T-helper 1 cell treated with Interleukin-12 subunit alpha and Interleukin-12 subunit beta and Interleukin-4 antibody, amounts not matched to agents 30 μg/mL and 1 μg/mL, for 36 hours (primary cell): ENCODE data around the gene ATP9B.

ENCODE experiments used
- H3K27ac Mint-ChIP-seq: one replicate; pipeline ENCODE4 v1.8.0; 2021; ENCODE audit warnings: mild to moderate bottlenecking, mixed read lengths
- H3K27me3 Mint-ChIP-seq: one replicate; pipeline ENCODE4 v1.8.0; 2021; ENCODE audit warnings: low read depth, mixed read lengths
- H3K36me3 Mint-ChIP-seq: one replicate; pipeline ENCODE4 v1.8.0; 2021; ENCODE audit warnings: low read depth, mixed read lengths
- H3K4me1 Mint-ChIP-seq: one replicate; pipeline ENCODE4 v1.8.0; 2021; ENCODE audit warnings: low read depth, mixed read lengths
- H3K4me3 Mint-ChIP-seq: one replicate; pipeline ENCODE4 v1.8.0; 2021; ENCODE audit warnings: mild to moderate bottlenecking, moderate library complexity, mixed read lengths
- H3K9me3 Mint-ChIP-seq: one replicate; pipeline ENCODE4 v1.8.0; 2021; ENCODE audit warnings: mixed read lengths

The ATP9B gene

GRCh38 chr18:79403723-79404566, 334.8 kb downstream of the ATP9B start:
- H3K36me3 Mint-ChIP-seq, result peaks cover 19% of the 10 kb centered on the region
- H3K27ac Mint-ChIP-seq, result peak overlapping the region; percentile 94
- peak overlapping the region; percentile 81 for H3K4me3 Mint-ChIP-seq
- peaks cover 47% of the 10 kb centered on the region for H3K4me1 Mint-ChIP-seq
- H3K27me3 Mint-ChIP-seq, result no peaks in the 10 kb centered on the region
- H3K9me3 Mint-ChIP-seq, result no peaks in the 10 kb centered on the region

DNA sequence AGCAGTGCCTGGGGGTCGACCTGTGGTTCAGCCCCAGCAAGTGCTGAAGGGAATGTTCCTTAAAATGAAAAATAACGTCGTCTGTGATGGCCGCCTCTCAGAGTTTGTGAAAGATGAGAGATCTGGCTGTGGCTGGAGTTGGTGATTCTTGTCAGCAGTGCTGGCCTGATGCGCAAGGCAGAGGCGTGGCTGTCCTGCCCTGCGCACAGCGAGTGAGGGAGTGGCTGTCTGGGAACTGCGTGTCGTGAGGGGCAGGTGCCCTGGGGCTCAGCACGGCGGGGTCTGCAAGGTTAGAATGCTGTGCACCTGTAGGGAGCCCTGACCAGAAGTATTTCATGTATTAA, 335.3 kb downstream of the ATP9B start:
- H3K36me3 Mint-ChIP-seq, result peaks cover 19% of the 10 kb centered on the region
- H3K9me3 Mint-ChIP-seq, result no peaks in the 10 kb centered on the region
- peak overlapping the region; percentile 81 for H3K4me3 Mint-ChIP-seq
- H3K27me3 Mint-ChIP-seq, result no peaks in the 10 kb centered on the region
- peaks cover 45% of the 10 kb centered on the region for H3K4me1 Mint-ChIP-seq
- H3K27ac Mint-ChIP-seq, result peak overlapping the region; percentile 94

- Mint-ChIP-seq H3K9me3 (no peaks in the 10 kb centered on the region), H3K4me3 (peak overlapping the region; percentile 81), H3K27ac (peak overlapping the region; percentile 94), H3K27me3 (no peaks in the 10 kb centered on the region), H3K36me3 (peaks cover 19% of the 10 kb centered on the region), H3K4me1 (peaks cover 45% of the 10 kb centered on the region)
These were observed 336.0 kb downstream of the ATP9B start for GRCh38 chr18:79405019-79405780.

DNA sequence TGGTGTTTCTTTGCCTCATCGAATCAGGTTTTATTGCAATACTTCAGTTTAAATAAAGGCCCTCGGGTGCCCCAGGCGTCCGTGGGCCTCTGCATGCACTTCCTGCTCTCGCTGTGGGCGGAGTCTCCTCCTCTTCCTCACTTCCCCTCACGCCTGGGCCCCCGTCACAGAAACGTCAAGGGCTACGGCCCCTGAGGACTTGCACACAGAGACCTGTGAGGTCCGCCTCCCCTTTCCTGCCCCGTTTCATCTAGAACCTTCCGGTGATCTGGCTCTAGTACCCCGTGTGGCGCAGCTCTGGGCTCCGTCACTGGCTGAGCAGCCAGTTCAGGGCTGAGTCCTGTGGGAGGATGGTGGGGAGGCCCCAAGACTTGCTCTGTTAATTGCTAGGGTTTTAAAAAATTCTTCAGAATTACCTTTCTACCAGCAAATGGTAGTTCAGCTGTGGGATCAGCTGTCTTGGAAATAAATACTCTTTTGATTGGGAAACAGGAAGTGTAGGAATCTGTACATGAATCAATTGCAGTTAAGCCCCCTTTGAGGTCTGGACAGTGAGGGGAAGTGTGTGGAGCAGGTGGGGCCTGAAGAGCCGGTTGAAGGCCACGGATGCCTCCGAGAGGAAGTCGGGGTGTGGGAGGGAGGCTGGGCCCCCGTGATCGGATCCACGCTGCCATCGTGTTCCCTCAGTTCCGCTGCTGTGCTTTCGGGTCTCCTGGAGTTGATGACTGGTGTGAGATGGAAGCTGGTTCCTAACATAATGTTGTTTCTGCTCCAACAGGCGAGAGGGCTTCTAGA, 336.8 kb downstream of the ATP9B start:
- Mint-ChIP-seq H3K27ac (peak overlapping the region; percentile 94), H3K9me3 (no peaks in the 10 kb centered on the region), H3K36me3 (peaks cover 22% of the 10 kb centered on the region), H3K4me1 (peaks cover 43% of the 10 kb centered on the region), H3K4me3 (peak overlapping the region; percentile 81), H3K27me3 (no peaks in the 10 kb centered on the region)

- peak overlapping the region; percentile 81 for H3K4me3 Mint-ChIP-seq
- H3K27ac Mint-ChIP-seq, result peak overlapping the region; percentile 94
- no peaks in the 10 kb centered on the region for H3K27me3 Mint-ChIP-seq
- H3K9me3 Mint-ChIP-seq, result no peaks in the 10 kb centered on the region
- peaks cover 21% of the 10 kb centered on the region for H3K36me3 Mint-ChIP-seq
- peaks cover 37% of the 10 kb centered on the region for H3K4me1 Mint-ChIP-seq
These were observed 337.5 kb downstream of the ATP9B start for GRCh38 chr18:79406708-79407107.

- H3K36me3 Mint-ChIP-seq, result peaks cover 28% of the 10 kb centered on the region
- H3K4me1 Mint-ChIP-seq, result peaks cover 19% of the 10 kb centered on the region
- no peaks in the 10 kb centered on the region for H3K27me3 Mint-ChIP-seq
- H3K4me3 Mint-ChIP-seq, result no peak overlapping the region
- H3K9me3 Mint-ChIP-seq, result no peaks in the 10 kb centered on the region
- no peak overlapping the region for H3K27ac Mint-ChIP-seq
These were observed 340.1 kb downstream of the ATP9B start for GRCh38 chr18:79409313-79409712.

DNA sequence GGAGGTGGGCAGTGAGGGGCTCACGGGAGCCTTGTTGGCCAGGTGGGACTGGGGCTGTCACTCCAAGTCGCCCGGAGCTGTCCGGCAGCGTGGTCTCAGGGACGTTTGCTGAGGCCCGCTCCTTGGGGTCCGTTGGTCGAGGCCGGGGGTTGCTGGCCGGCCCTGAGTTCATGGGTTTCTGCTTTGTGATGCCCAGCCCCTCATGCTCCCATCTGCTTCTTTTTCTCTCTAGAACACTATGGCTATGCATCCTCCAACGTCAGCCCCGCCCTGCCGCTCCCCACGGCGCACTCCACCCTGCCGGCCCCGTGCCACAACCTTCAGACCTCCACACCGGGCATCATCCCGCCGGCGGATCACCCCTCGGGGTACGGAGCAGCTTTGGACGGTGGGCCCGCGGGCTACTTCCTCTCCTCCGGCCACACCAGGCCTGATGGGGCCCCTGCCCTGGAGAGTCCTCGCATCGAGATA, 341.0 kb downstream of the ATP9B start:
- H3K27me3 Mint-ChIP-seq, result no peaks in the 10 kb centered on the region
- peaks cover 10% of the 10 kb centered on the region for H3K4me1 Mint-ChIP-seq
- no peaks in the 10 kb centered on the region for H3K9me3 Mint-ChIP-seq
- H3K36me3 Mint-ChIP-seq, result peaks cover 30% of the 10 kb centered on the region
- no peak overlapping the region for H3K27ac Mint-ChIP-seq
- no peak overlapping the region for H3K4me3 Mint-ChIP-seq

- no peaks in the 10 kb centered on the region for H3K27me3 Mint-ChIP-seq
- H3K9me3 Mint-ChIP-seq, result no peaks in the 10 kb centered on the region
- H3K27ac Mint-ChIP-seq, result no peak overlapping the region
- H3K4me1 Mint-ChIP-seq, result peaks cover 5% of the 10 kb centered on the region
- no peak overlapping the region for H3K4me3 Mint-ChIP-seq
- H3K36me3 Mint-ChIP-seq, result peaks cover 26% of the 10 kb centered on the region
These were observed 341.8 kb downstream of the ATP9B start for GRCh38 chr18:79410731-79411613.

- Mint-ChIP-seq H3K36me3 (peaks cover 21% of the 10 kb centered on the region), H3K27me3 (no peaks in the 10 kb centered on the region), H3K4me3 (no peak overlapping the region)
These were observed 342.7 kb downstream of the ATP9B start for GRCh38 chr18:79411614-79412526.

DNA sequence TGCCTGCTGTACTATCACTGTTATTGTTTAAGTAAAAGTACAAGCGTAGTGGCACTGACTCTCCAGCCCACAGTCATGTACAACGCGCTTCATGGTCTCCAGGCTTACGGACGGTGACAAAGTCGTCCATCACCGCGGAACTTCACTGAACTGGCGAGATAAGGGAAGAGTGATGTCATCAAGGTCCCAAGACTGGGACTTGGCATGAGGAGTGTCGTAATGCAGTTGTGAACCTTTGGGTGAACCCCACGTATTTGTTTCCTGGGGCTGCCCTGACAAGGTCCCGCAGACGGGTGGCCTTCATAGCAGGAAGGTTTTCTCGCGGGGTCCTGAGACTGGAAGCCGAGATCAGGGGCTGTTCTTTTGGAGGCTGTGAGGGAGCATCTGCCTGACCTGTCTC, 343.8 kb downstream of the ATP9B start:
- H3K27me3 Mint-ChIP-seq, result no peaks in the 10 kb centered on the region
- H3K4me3 Mint-ChIP-seq, result no peak overlapping the region
- no peaks in the 10 kb centered on the region for H3K9me3 Mint-ChIP-seq
- peaks cover 18% of the 10 kb centered on the region for H3K36me3 Mint-ChIP-seq
- H3K27ac Mint-ChIP-seq, result peak overlapping the region; percentile 10
- H3K4me1 Mint-ChIP-seq, result no peaks in the 10 kb centered on the region

More at GRCh38 chr18:79411614-79412526, 342.7 kb downstream of the ATP9B start:
- Mint-ChIP-seq H3K27ac (no peak overlapping the region), H3K9me3 (no peaks in the 10 kb centered on the region), H3K4me1 (no peaks in the 10 kb centered on the region)

- no peaks in the 10 kb centered on the region for H3K4me1 Mint-ChIP-seq
- no peak overlapping the region for H3K27ac Mint-ChIP-seq
- no peaks in the 10 kb centered on the region for H3K9me3 Mint-ChIP-seq
- no peaks in the 10 kb centered on the region for H3K27me3 Mint-ChIP-seq
- H3K4me3 Mint-ChIP-seq, result no peak overlapping the region
- peaks cover 18% of the 10 kb centered on the region for H3K36me3 Mint-ChIP-seq
These were observed 344.2 kb downstream of the ATP9B start for GRCh38 chr18:79413426-79413825.

DNA sequence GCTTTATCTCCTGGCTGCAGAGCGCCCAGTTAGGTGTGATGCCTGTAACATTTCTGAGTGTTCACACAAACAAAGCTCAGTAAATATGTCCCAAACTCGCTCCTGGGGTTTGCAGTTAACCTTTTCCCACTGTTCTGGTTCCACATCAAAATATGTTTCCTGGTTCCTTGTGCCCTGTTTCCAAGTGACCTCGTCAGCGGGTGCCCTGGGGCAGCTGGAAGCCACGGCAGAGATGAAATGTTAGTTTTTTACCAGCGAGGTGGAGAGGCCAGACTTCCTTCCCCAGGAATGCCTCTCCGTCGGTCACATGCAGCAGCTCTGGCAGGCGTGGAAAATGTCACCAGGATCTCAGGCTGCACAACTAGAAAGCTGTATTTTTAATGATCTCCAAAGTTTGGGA, 344.7 kb downstream of the ATP9B start:
- Mint-ChIP-seq H3K4me3 (no peak overlapping the region), H3K4me1 (no peaks in the 10 kb centered on the region), H3K36me3 (peaks cover 21% of the 10 kb centered on the region), H3K27ac (no peak overlapping the region), H3K27me3 (no peaks in the 10 kb centered on the region), H3K9me3 (no peaks in the 10 kb centered on the region)
